GM15510 (cell line): ENCODE results near the gene PRSS3.
A peak's percentile ranks its signal among the peaks of the same experiment; 100 is the strongest.

Source experiments
- POLR2A ChIP-seq: IDR thresholded peaks from 3 replicates; pipeline ENCODE4 v1.6.1; 2011; ENCODE audit warnings: borderline replicate concordance; ENCODE audit not compliant: insufficient read length; ENCODE audit errors: extremely low read depth

The PRSS3 gene

DNA sequence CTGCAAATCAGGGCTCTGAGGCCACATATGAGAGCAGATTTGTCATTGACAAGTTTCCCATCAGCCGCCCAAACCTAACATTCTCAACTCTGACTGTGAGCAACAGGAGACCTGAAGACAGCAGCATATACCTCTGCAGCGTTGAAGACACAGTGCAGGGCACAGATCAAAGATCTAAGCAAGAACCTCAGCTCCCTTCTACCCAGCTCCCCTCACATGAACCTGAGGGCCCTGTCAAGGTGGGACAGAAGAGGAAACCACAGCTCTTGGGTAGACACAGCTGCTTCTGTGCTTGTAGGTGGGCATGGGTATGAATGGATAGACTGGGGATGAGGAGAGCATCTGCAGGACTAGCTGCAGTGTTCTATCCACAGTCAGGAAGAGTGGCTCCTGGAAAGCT, 8.7 kb upstream of the PRSS3 start:
- no peak for TF ChIP-seq POLR2A

GRCh38 chr9:33787839-33788238, 7.5 kb upstream of the PRSS3 start:
- no peak for TF ChIP-seq POLR2A

DNA sequence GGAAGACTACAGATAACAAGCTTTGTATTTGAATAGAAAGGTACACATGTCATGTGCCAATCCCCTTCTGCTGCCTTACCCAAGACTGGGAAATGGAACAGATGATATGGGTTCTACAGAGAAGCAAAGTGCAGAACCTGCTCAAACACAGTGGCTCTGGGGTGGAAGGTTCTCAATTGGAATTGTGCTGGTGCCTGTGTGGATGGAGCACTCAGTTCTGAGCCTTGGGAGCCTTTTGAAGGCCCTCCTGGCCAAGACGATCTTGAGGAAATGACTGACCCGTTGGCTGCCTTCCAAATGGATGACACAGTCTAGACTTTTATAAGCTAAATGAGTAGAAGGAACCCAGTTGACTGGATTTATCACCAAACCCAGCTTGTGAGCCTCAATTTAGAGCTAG, 4.2 kb upstream of the PRSS3 start:
- TF ChIP-seq POLR2A, result no peak

- TF ChIP-seq POLR2A, result no peak
These were observed 801 bp upstream of the PRSS3 start for GRCh38 chr9:33794560-33794959.

- TF ChIP-seq POLR2A, result no peak
These were observed 458 bp downstream of the PRSS3 start for GRCh38 chr9:33795819-33796218.

- no peak for TF ChIP-seq POLR2A
These were observed 2.5 kb downstream of the PRSS3 start for GRCh38 chr9:33797837-33798236.

- no peak for TF ChIP-seq POLR2A
These were observed 3.2 kb downstream of the PRSS3 start for GRCh38 chr9:33798545-33798944.

GRCh38 chr9:33799928-33800704, 4.8 kb downstream of the PRSS3 start:
- TF ChIP-seq POLR2A, result no peak

- TF ChIP-seq POLR2A, result no peak
These were observed 5.5 kb downstream of the PRSS3 start for GRCh38 chr9:33800886-33801285.

DNA sequence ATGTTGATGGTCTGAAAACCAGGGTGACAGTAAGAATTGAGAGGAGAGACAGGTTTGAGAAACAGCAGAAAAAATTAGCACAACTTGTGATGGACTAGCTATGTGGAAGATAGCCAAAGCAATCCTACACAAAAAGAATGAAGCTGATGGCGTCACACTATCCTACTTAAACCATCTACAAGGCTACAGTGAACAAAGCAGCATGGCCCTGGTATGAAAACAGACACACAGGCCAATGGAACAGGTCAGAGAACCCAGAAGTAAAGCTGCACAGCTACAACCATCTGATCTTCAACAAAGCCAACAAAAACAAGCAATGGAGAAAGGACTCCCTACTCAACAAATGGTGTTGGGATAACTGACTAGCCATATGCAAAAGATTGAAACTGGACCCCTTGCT, 14.1 kb downstream of the PRSS3 start:
- no peak for TF ChIP-seq POLR2A

DNA sequence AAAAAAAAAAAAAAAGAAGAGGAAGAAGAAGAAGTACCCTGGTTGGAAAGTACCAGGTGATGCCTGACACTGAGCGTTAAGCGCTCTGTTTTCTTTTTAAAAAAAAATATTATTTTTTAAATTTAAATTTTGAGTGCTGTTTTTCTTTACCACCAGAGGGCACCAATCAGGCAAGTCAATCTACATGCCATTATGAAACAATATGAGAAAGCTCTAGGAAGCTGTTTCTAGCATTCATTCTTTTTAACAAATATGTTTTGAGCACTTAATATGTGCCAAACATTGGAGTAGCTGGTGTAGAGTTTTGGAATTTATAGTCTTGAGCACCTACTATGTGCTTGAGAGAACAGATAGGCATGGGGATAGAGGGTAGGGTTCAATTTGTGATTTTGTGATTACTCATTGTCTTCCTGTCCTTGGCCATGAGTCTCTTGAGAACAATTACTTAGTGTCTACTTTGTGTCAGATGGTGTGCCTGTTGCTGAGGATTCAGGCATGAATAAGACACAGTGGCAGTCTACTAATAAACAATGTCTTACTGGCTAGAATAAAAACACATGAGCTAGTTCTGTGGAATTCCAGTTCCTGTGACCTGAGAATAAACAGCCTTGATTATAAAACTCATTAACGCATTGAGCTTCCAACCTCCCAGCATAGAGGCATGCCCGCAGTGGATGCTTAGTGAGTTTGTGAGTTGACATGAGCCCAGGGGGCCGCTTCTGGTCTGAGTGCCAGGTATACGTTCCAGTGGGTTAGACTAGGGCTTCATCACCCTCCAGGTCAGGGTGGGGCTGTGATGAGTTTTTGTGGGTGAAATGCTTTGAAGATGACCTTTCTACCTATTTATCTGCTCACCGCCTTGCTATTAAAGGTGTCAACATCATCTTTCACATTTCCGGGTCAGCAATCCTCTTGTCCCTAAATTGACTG, 18.6 kb downstream of the PRSS3 start:
- TF ChIP-seq POLR2A, result no peak

GRCh38 chr9:33815781-33816180, 20.4 kb downstream of the PRSS3 start:
- no peak for TF ChIP-seq POLR2A

- peak; percentile 83 for TF ChIP-seq POLR2A
These were observed 21.2 kb downstream of the PRSS3 start, which contains the start of gene UBE2R2 for GRCh38 chr9:33816327-33817252. Gene UBE2R2, plus strand, starts transcription at chr9:33817160. Its CDS starts 598 bp downstream, at chr9:33817758.
